Measurements from ENCODE around the gene CD44. TPM values are rescaled to one million over a fixed set of nuclear protein-coding genes. Genes with fewer than 3 reads are reported as not detected.

CD44 gene
- total RNA-seq, 1 donor from 2014 or later: 15.4 TPM

GRCh38 chr11:35134403-35135148, 4.4 kb upstream of the CD44 start:
- ATAC-seq (ENCODE audit: poor library complexity) (no peak), DNase-seq (no peak)
- intact Hi-C loops (cut with DNase I): no loop called here

DNA sequence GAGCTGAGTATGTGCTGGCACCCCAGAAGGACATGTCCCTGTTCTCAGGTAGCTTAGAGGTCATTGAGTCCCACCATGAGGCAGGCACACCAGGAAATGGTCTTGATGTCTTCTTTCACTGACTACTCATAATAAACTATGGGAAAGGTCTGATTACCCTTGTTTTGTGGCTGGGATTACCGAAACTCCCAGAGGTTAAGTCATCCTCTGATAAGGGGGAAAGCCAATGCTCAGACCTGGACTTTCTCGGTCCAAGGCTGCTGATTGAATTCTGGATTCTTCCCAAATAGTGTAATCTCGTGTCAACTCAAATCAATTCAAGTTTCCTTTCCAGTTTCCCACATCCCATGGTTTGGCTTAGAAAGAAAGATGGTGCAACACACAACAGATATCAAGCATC, 3.7 kb upstream of the CD44 start:
- intact Hi-C loops (cut with DNase I): no loop called here
- DNase-seq: no peak
- peak; percentile 13 for ATAC-seq (ENCODE audit: poor library complexity)

- intact Hi-C loops (cut with DNase I): no loop called here
- ATAC-seq (ENCODE audit: poor library complexity) (no peak), DNase-seq (no peak)
Measured at GRCh38 chr11:35136311-35136710, 2.7 kb upstream of the CD44 start.

- DNase-seq: no peak
- ATAC-seq (ENCODE audit: poor library complexity): no peak
- intact Hi-C loops (cut with DNase I): no loop called here
Measured at GRCh38 chr11:35138058-35138457, 913 bp upstream of the CD44 start.

GRCh38 chr11:35138606-35138942, 397 bp upstream of the CD44 start:
- ATAC-seq (ENCODE audit: poor library complexity) (no peak), DNase-seq (no peak)
- intact Hi-C loops (cut with DNase I): no loop called here

- ATAC-seq (ENCODE audit: poor library complexity) (peak; percentile 2), DNase-seq (no peak)
- intact Hi-C loops (cut with DNase I): no loop called here
Measured at GRCh38 chr11:35139722-35140282, 831 bp downstream of the CD44 start.

DNA sequence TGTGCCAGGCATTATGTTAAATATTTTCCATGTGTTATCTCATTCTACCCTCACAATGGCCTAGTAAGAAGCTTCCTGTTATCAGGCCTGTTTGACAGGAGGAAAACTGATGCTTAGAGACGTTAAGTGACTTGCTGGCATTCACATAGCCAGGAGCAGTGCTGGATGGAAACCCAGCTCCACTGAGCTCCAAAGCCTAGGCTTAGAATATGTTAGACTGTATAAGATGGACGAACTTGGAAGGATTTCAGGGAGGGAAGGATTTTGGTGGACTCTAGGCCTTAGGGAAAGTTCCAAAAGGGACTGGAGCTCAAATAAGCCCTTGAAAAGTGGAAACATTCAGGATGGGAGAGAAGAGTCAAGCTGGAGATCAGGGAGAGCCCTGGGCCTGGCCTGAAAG, 2.1 kb downstream of the CD44 start:
- intact Hi-C loops (cut with DNase I): no loop called here
- no peak for DNase-seq
- no peak for ATAC-seq (ENCODE audit: poor library complexity)

GRCh38 chr11:35141571-35141971, 2.6 kb downstream of the CD44 start:
- peak; percentile 77 for DNase-seq
- intact Hi-C loops (cut with DNase I): no loop called here
- ATAC-seq (ENCODE audit: poor library complexity): peak; percentile 29

DNA sequence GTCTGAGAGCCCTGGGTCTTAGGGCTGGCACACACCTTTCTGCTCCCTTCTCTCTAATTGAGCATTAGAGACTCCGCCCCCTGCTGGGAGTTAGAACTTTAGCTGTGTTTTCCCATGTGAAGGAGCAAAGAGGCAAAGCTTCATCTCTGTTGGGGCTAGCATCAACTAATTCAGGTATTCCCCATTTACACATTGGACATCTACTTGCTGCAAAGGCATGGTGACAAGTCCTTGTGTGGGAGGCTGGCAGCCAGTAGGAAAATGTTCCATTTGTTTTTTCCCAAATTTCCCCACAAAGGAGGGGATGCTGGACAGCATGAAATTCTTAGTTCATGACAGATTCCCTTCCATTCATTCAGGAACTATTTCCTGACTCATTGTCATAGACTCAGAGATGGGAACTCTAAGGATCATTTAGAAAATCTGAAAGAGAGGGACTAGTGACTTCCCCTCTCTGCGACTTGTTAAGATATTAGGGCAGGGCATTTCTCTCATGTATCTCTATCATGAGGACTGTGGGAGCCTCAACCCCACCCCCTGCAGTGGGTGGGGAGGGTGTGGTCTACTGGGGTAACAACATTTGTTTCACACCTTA, 3.6 kb downstream of the CD44 start:
- DNase-seq (no peak), ATAC-seq (ENCODE audit: poor library complexity) (no peak)
- intact Hi-C loops (cut with DNase I): no loop called here

- DNase-seq: no peak
- intact Hi-C loops (cut with DNase I): no loop called here
- ATAC-seq (ENCODE audit: poor library complexity): no peak
Measured at GRCh38 chr11:35143297-35144135, 4.5 kb downstream of the CD44 start.

DNA sequence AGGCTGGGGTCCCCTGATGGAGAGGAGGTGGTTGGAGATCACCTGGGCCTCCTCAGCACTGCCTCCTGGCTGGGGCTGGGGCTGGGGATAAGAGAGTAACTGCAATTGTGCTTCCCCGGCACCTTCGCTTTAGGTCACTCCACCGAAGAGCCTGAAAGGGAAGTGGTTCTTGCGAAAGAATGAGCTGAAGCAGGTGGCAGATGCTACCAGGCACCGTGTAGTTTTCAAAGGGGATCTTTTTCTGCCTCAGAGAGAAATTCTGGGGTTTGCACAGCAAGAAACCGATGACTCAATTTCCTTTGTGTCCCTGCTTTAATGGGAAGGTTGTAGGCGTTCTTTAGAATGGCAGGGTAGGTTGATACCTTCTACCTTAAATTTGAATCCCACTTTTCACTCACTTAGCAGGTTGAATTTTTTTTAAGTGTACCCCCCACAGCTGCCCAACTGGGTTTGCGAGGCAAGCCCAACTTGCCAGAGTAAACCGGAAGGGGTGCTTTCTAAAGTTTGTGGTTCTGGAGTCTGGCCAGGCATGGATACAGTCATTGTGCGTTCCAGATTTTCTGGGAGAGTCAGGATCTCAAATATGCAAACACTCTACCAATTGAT, 5.3 kb downstream of the CD44 start:
- intact Hi-C loops (cut with DNase I): no loop called here
- DNase-seq (no peak), ATAC-seq (ENCODE audit: poor library complexity) (no peak)

DNA sequence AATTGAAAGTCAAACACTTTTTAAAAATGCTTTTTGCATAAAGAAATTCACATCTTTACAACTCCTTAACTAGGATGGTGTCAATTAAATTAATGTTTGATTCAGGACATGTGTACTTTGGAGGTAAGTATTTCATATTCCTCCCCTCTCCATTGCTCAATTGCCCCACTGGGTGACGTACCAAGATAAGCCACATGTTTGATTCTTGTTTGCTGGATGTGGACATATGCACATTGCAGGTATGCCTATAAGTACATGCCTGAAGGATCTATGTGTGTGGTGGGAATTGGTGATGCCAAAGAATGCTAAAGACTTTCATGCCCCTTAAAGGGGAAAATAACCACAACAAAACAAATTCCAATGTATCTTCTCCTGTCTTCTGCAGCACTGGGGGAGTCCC, 5.8 kb downstream of the CD44 start:
- intact Hi-C loops (cut with DNase I): no loop called here
- ATAC-seq (ENCODE audit: poor library complexity): no peak

DNA sequence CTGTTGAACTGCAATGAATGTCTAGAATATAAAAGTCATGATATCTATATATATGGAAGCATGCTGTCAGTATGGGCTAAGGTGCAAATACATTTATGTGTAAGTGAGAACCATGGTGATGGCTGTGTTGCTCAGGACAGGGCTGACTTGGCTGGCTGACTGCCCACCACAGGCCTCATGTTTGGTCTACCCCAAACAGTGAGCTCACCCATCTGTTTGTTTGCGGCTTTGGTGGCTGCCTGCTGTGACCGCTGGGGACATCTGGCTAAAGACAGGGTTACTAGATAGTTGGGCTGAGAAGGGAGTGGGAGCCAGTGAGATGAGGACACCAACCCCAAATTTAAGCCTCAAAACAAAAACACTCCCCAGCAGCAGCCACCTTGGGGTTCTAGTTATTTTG, 6.3 kb downstream of the CD44 start:
- intact Hi-C loops (cut with DNase I): no loop called here
- ATAC-seq (ENCODE audit: poor library complexity) (no peak), DNase-seq (no peak)

More for the DNA sequence above, 5.8 kb downstream of the CD44 start:
- no peak for DNase-seq

DNA sequence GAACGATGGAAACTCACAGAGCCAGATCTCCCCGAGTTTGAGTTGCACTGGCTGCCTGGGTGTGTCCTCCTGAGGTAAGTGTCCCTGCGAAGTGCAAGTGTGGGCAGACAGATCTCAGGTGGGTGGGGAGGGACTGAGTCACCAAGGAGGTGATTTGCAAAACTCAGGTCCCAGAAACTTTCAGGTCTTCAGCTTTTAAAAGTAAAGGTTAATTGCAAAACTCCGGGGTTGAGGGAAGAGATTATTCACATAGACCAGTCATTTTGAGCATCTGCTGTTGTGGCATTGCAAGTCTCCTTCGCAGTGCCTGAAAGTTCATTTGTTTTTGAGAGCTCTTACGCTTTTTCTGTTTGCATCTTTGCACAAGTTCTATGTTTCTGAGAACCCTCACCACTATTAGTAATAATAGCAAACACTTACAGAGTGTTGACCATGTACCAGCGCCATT, 7.1 kb downstream of the CD44 start:
- DNase-seq (no peak), ATAC-seq (ENCODE audit: poor library complexity) (no peak)
- intact Hi-C loops (cut with DNase I): no loop called here

DNA sequence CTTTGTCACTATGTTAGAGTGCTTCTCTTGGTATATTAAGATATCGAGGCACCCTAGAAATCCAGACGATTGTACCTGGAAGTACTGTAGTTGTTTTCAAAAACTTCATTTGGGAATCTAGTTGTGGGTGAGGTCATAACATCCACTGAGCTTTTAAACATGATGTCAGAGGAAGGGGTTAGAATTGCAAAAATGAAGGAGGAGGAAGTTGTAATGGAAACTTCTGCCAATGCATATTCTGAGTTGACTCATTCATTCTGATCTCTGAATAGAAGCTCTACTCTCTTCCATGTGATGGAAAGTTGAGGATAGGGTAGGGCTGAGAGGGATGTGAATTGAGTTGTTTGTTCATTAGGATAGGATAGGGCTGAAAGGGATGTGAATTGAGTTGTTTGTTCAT, 7.7 kb downstream of the CD44 start:
- intact Hi-C loops (cut with DNase I): no loop called here
- no peak for ATAC-seq (ENCODE audit: poor library complexity)
- DNase-seq: no peak

GRCh38 chr11:35147235-35147634, 8.3 kb downstream of the CD44 start:
- intact Hi-C loops (cut with DNase I): no loop called here
- ATAC-seq (ENCODE audit: poor library complexity): no peak
- DNase-seq: no peak

DNA sequence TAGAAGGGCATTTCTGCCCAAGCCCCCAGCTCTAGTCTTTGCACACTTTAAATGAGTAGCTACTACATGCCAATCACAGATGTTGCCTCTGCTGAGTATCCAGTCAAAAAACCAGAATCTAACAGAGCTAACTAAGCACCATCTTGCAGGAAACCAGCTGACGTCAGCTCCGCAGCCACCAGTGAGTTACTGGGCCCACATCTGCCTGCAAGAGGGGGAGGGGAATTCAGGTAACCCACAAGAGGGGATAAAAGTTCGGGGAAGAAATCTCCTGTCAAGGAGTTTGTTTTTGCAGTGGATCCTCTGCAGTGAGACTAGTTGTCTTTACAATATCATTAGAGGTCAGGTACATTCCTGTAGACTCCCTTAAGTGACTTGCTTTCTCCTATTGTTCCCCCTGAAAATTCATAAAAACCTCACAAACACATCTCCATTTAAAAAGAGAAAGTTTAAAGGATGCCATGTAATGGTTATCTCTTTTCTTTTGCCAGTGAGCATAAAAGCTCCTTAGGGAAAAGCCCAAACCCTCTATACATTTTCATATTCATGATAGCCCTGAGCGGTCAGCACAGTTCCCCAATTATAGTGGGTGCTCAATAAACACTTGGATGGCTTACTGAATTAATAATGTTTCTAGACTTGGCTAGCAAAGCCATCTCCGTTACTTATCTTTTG, 9.3 kb downstream of the CD44 start:
- DNase-seq: no peak
- no peak for ATAC-seq (ENCODE audit: poor library complexity)
- intact Hi-C loops (cut with DNase I): no loop called here

DNA sequence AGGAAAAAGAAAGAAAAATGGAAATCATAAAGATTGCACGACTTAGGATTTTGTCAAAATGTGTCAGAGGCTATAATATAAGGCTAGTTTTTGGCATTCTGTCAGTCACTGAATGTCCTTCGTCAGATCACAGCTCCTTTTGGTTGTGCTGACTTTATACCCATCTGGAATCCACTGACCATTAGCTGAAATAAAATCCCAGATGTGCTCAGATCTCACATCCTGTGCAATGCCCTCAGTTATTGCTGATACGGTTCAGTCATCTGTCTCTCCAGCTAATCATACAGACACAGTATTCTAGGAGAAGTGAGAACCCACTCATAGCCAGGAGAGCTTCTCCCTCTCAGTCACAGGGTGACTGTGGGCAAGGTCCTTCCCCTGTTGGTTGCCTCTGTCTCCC, 11.5 kb downstream of the CD44 start:
- DNase-seq (no peak), ATAC-seq (ENCODE audit: poor library complexity) (no peak)
- intact Hi-C loops (cut with DNase I): no loop called here

DNA sequence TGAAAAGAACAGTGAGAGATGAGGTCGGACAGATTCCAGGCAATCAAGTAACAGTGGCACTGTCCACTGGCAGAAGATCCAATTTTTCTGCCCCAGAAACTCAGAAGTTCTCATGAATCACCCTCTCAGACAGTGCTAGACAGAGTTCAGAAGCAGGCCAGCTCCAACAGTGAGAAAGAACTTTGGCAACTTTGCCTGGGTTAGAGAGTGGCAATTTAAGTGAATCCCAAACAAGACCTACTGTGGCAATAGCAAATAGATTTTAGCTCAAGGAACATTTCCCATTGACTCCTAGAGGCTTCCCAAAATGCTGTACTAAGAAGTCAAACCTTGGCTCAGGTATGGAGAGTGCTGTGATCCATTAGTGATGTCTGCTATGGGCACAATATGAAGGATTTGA, 12.3 kb downstream of the CD44 start:
- no peak for ATAC-seq (ENCODE audit: poor library complexity)
- intact Hi-C loops (cut with DNase I): no loop called here
- no peak for DNase-seq
